Measurements from ENCODE around the gene NCOR2.

The NCOR2 gene

GRCh38 chr12:124573839-124574786, 6.7 kb upstream of the NCOR2 start:
- no peak for DNase-seq

DNA sequence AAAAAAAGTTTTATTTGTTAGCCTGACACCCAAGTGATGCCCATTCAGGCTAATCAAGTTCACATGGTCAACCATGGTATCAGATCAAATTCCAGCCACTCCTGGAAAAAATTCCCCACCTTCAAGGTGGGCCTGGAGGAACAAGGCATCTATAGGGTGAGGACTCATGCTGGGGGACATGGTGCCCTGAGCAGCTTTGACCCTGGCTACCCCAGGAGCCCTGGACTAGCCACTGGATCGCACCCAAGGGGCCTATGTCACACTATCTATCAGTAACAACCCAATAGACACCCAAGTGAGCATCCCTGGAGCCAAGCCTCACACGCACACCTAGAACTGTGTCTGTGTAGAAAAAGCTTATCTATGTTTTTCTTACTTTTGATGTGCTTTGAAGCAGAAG, 4.1 kb upstream of the NCOR2 start:
- no peak for DNase-seq

- no peak for DNase-seq
Measured at GRCh38 chr12:124570810-124571209, 3.4 kb upstream of the NCOR2 start.

- no peak for DNase-seq
Measured at GRCh38 chr12:124569375-124570148, 2.1 kb upstream of the NCOR2 start.

- DNase-seq: peak; percentile 94 to 98 (median 96)
Measured at GRCh38 chr12:124568431-124569374, 1.3 kb upstream of the NCOR2 start.

- peak; percentile 89 to 96 (median 93) for DNase-seq
Measured at GRCh38 chr12:124567673-124568373, 411 bp upstream of the NCOR2 start.

- DNase-seq: peak; percentile 75 to 89 (median 77)
Measured at GRCh38 chr12:124566161-124566996, 1.0 kb downstream of the NCOR2 start.

DNA sequence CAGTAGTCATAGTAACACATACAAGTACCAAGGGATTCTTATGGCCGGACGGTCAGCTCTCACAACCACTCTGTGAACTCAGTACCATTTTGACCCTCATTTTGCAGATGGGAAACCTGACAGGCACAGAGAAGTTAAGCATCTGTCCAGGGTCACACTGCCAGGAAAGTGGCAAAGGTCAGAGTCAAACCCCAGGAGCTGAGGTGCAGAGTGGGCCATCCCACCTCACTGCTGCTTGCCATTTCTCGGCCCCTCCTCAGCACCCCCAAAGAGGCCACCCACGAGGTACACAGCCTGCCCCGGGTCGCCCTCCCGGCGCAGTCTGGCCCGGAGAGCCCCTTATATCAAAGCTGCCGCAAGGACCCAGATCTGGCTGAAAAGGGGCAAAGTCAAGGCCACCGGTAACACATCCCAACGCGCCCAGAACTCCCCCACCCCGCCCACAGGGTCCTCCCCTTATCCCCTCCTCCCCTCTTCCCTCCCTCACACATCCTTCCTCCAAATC, 1.7 kb downstream of the NCOR2 start:
- no peak for DNase-seq

DNA sequence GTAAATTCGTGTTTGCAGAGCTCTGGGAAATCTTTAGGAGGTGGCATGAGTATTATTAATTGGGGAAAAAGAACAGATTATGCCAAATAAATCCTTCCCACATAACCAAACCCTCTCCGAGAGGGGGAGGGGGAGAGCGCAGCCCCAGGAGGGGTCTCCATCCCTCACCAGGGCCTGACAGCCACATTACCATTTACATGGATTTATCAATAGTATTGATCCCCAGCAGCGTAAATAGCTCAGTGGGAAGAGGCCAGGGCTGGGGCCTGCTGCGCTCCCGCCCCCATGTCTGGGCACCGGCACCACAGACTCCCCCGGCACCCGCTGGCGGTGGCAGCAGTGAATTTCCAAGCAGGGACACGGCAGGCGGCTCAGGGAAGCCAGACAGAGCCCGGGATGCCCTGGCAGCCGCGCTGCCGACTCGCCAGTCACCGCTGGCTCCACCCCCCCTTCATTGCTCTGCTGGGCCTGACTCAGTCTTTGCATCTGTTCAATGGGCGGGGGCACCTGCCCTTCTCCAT, 2.4 kb downstream of the NCOR2 start:
- DNase-seq: peak in 1 of 3 donors; percentile 34

DNA sequence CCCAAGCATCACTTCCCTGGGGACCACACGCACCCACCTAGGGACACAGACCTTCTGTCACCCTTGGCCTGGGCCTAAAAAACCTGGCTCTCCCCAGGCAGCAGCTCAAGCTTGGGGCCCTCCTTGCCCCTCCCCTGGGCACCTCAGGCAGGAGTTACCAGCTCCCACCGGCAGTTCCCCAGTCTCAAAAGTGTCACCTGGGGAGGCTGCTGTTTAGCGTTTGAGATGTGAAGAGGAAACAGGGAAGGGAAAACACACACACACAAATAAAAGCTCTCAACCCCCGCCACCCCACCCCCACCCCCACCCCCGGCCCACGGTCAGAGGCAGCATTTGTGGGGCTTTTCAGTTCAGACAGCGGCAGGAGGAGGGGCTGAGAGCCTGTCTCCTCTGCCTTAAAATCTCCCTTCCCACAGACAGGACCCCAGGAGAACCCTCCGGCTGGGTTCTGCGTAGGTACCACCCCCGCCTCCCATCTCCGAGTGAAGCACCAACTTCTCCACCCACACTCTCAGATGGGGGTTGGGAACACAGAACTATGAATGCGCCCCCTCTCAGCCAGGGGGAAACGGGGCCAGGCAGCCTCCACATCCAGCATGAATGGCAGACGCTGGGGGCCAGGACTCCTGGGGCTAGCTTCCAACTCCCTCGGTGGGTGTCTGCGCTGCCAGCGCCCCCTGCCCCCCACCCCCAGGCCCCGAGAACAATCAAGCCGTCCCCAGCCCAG, 3.0 kb downstream of the NCOR2 start:
- no peak for DNase-seq

GRCh38 chr12:124563809-124564208, 3.6 kb downstream of the NCOR2 start:
- DNase-seq: no peak

- DNase-seq: no peak
Measured at GRCh38 chr12:124563401-124563800, 4.0 kb downstream of the NCOR2 start.

GRCh38 chr12:124562796-124563181, 4.6 kb downstream of the NCOR2 start:
- DNase-seq: no peak

GRCh38 chr12:124562018-124562795, 5.2 kb downstream of the NCOR2 start:
- peak in 1 of 3 donors; percentile 41 for DNase-seq

DNA sequence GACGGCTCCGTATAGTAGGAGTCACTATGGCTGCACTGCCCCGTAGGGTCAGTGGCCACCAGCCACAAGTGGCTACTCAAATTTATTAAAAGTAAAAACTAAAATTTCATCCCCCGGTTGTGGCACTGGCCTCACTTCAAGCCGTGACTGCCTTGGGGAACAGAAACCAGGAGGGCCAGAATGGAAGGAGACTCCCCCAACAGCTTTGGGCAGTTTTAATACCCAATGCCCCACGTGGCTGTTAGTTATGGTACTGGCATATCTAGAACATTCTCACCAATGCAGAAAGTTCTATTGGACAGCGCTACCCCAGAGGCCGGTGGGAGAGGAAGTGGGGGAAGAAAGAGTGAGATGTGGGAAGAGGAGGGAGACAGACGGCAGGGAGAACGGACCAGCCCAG, 6.2 kb downstream of the NCOR2 start:
- peak; percentile 56 to 60 (median 57) for DNase-seq

GRCh38 chr12:124560146-124560890, 7.1 kb downstream of the NCOR2 start:
- DNase-seq: peak in 1 of 3 donors; percentile 40

DNA sequence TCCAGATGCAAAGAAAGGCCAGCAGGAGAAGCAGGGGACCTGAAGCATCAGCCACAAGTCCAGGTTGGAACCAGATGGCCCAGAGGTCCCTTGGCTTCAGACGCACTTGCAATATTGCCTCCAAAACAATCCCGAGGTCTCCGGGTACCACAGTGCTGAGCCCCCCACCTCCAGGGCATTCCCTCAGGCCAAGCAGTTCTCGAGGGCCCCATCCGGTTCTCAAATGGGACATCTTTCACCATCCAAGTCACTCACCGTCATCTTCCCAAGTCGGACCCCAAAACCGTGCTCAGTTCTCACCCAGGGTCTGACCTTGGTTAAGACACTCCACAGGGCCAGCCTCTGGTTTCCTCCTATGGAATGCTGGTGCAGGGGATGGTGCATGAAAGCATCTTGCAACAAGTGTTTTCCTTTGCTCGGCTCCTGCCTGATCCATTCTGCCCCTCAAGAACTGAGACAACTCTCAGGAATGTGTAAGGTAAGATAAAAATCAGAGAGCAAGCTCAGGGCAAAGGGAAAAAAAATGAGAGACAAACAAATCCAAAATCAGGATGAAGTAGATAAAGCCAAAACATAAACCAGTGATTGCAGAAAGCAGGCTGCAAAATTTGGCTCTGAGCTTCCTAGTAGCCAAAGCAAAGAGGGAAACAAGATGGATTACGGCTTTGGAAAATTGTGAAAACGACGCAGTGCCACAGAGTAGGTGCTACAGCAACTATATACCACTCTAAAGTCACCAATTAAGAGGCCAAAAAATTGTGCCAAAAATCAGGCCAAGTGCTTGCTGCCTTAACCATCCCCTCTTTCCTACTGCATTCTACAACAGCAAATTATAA, 8.0 kb downstream of the NCOR2 start:
- no peak for DNase-seq

Data from suppressor macrophage treated with lipopolysaccharide for 1 hour (primary cell).